GM12878 (cell line): ENCODE data around the gene FOLH1.
"Not testable (repeated sequence)": the region's sequence is repeated elsewhere in the genome, so short reads cannot be mapped to it uniquely, and the experiment has no call there.

ENCODE experiments used
- TF ChIP-seq, protein P1 (sequence below): fragments of 450-650 bp; IDR thresholded peaks from 2 replicates; pipeline ENCODE4 v1.6.1; 2016; ENCODE audit warnings: mild to moderate bottlenecking
- TF ChIP-seq, protein P2 (sequence below): fragments of 450-650 bp; IDR thresholded peaks from 2 replicates; pipeline ENCODE4 v1.6.1; 2017; ENCODE audit warnings: antibody characterized with exemption, mild to moderate bottlenecking, moderate library complexity
- TF ChIP-seq, protein P3 (sequence below), 3 experiments: IDR thresholded peaks in 2 of 3; conservative IDR thresholded peaks in 1 of 3; 2 replicates each; pipeline ENCODE4 v1.5.1; 2011; ENCODE audit warnings: low read depth in 3 of 3, low read length in 3 of 3, mild to moderate bottlenecking in 3 of 3, control low read depth in 2 of 3, moderate library complexity in 2 of 3, inconsistent platforms in 1 of 3, mixed read lengths in 1 of 3; ENCODE audit not compliant: control insufficient read depth in 2 of 3, insufficient read depth in 1 of 3; ENCODE audit errors: extremely low read depth in 1 of 3

- TF ChIP-seq, protein P1, sequence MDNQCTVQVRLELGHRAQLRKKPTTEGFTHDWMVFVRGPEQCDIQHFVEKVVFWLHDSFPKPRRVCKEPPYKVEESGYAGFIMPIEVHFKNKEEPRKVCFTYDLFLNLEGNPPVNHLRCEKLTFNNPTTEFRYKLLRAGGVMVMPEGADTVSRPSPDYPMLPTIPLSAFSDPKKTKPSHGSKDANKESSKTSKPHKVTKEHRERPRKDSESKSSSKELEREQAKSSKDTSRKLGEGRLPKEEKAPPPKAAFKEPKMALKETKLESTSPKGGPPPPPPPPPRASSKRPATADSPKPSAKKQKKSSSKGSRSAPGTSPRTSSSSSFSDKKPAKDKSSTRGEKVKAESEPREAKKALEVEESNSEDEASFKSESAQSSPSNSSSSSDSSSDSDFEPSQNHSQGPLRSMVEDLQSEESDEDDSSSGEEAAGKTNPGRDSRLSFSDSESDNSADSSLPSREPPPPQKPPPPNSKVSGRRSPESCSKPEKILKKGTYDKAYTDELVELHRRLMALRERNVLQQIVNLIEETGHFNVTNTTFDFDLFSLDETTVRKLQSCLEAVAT: not testable (repeated sequence)
- TF ChIP-seq, protein P2, sequence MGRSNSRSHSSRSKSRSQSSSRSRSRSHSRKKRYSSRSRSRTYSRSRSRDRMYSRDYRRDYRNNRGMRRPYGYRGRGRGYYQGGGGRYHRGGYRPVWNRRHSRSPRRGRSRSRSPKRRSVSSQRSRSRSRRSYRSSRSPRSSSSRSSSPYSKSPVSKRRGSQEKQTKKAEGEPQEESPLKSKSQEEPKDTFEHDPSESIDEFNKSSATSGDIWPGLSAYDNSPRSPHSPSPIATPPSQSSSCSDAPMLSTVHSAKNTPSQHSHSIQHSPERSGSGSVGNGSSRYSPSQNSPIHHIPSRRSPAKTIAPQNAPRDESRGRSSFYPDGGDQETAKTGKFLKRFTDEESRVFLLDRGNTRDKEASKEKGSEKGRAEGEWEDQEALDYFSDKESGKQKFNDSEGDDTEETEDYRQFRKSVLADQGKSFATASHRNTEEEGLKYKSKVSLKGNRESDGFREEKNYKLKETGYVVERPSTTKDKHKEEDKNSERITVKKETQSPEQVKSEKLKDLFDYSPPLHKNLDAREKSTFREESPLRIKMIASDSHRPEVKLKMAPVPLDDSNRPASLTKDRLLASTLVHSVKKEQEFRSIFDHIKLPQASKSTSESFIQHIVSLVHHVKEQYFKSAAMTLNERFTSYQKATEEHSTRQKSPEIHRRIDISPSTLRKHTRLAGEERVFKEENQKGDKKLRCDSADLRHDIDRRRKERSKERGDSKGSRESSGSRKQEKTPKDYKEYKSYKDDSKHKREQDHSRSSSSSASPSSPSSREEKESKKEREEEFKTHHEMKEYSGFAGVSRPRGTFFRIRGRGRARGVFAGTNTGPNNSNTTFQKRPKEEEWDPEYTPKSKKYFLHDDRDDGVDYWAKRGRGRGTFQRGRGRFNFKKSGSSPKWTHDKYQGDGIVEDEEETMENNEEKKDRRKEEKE: not testable (repeated sequence)
- TF ChIP-seq, protein P3, sequence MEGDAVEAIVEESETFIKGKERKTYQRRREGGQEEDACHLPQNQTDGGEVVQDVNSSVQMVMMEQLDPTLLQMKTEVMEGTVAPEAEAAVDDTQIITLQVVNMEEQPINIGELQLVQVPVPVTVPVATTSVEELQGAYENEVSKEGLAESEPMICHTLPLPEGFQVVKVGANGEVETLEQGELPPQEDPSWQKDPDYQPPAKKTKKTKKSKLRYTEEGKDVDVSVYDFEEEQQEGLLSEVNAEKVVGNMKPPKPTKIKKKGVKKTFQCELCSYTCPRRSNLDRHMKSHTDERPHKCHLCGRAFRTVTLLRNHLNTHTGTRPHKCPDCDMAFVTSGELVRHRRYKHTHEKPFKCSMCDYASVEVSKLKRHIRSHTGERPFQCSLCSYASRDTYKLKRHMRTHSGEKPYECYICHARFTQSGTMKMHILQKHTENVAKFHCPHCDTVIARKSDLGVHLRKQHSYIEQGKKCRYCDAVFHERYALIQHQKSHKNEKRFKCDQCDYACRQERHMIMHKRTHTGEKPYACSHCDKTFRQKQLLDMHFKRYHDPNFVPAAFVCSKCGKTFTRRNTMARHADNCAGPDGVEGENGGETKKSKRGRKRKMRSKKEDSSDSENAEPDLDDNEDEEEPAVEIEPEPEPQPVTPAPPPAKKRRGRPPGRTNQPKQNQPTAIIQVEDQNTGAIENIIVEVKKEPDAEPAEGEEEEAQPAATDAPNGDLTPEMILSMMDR (IDR thresholded peaks at IDR 0.05 in 2 of 3, conservative IDR thresholded peaks at IDR 0.05 in 1 of 3; ENCODE audit: control insufficient read depth in 2 of 3, extremely low read depth in 1 of 3, insufficient read depth in 1 of 3, low read depth in 3 of 3, low read length in 3 of 3): not testable (repeated sequence)
Measured at GRCh38 chr11:49249363-49249762, 41.0 kb upstream of the FOLH1 start.
